PC-9 (cell line): ENCODE data around the gene INPP5A. TPM values are rescaled to one million over a fixed set of nuclear protein-coding genes. Genes with fewer than 3 reads are reported as not detected.

Experiments
- BruUV-seq: library from RNA; stranded (reverse); fragments of 400-500 nt; replicated peaks from 2 replicates; lab custom pipeline; 2021; lab: Mats Ljungman, UMichigan
- CTCF ChIA-PET: fragments of 300-600 bp; sonication (Branson Sonifier 250); formaldehyde crosslinking; loops from one replicate; lab custom pipeline; 2022; ENCODE audit warnings: antibody characterized with exemption; lab: Charles Lee
- POLR2A ChIA-PET: fragments of 300-600 bp; sonication (Branson Sonifier 250); formaldehyde crosslinking; loops from one replicate; lab custom pipeline; 2022; ENCODE audit warnings: antibody characterized with exemption; ENCODE audit not compliant: unreplicated experiment; lab: Charles Lee
- DNase-seq, 2 experiments: peaks; one replicate each; pipeline versions ENCODE4 v3.0.0 to v3.0.0-alpha.2; 2015 to 2022; ENCODE audit warnings: mixed read lengths in 1 of 2
- H2AFZ ChIP-seq: fragments of 200-600 bp; sonication (generic); 2 replicates; pipeline ENCODE4 v1.8.1; 2017; ENCODE audit warnings: antibody characterized with exemption
- H3F3A ChIP-seq: fragments of 200-600 bp; sonication (generic); 2 replicates; pipeline ENCODE4 v1.8.1; 2017; ENCODE audit warnings: antibody characterized with exemption, mild to moderate bottlenecking, low read depth; ENCODE audit not compliant: insufficient read depth
- H3K27ac ChIP-seq: fragments of 200-600 bp; sonication (generic); 2 replicates; pipeline ENCODE4 v1.6.1; 2016; ENCODE audit warnings: mixed run types
- H3K27me3 ChIP-seq: fragments of 200-600 bp; sonication (generic); 2 replicates; pipeline ENCODE4 v1.6.1; 2016; ENCODE audit warnings: low read depth, mixed run types; ENCODE audit not compliant: insufficient read depth
- H3K36me3 ChIP-seq: fragments of 200-600 bp; sonication (generic); 2 replicates; pipeline ENCODE4 v1.6.1; 2016; ENCODE audit warnings: low read depth, mixed run types
- H3K4me1 ChIP-seq: fragments of 200-600 bp; sonication (generic); replicated peaks from 2 replicates; pipeline ENCODE4 v1.6.1; 2016; ENCODE audit warnings: mixed run types; ENCODE audit not compliant: insufficient read depth
- H3K4me2 ChIP-seq: fragments of 200-600 bp; sonication (generic); 2 replicates; pipeline ENCODE4 v1.6.1; 2017; ENCODE audit warnings: mixed run types
- H3K4me3 ChIP-seq: fragments of 200-600 bp; sonication (generic); 2 replicates; pipeline ENCODE4 v1.6.1; 2016; ENCODE audit warnings: mixed run types
- H3K79me2 ChIP-seq: fragments of 200-600 bp; sonication (generic); 2 replicates; pipeline ENCODE4 v1.6.1; 2017; ENCODE audit warnings: low read depth, mixed run types
- H3K9me2 ChIP-seq: fragments of 200-600 bp; sonication (generic); 2 replicates; pipeline ENCODE4 v1.8.1; 2017; ENCODE audit warnings: mild to moderate bottlenecking; ENCODE audit not compliant: insufficient read depth
- H3K9me3 ChIP-seq: fragments of 200-600 bp; sonication (generic); 2 replicates; pipeline ENCODE4 v1.8.1; 2016; ENCODE audit warnings: low read depth; ENCODE audit not compliant: insufficient read depth
- H4K20me1 ChIP-seq: fragments of 200-600 bp; sonication (generic); 2 replicates; pipeline ENCODE4 v1.8.1; 2017; ENCODE audit not compliant: insufficient read depth
- CTCF ChIP-seq: fragments of 200-600 bp; sonication (generic); conservative IDR thresholded peaks from 2 replicates; pipeline ENCODE4 v1.6.1; 2017; ENCODE audit warnings: mixed run types, antibody characterized with exemption, mild to moderate bottlenecking, moderate library complexity
- EZH2 ChIP-seq: fragments of 200-600 bp; sonication (generic); IDR thresholded peaks from 2 replicates; pipeline ENCODE4 v1.8.0; 2017; ENCODE audit warnings: antibody characterized with exemption, low read depth
- intact Hi-C: fragments of 100-400 bp; cut with micrococcal nuclease; formaldehyde crosslinking; loops from one replicate; pipeline ENCODE4 v1.10.0; 2022; ENCODE audit not compliant: unreplicated experiment
- total RNA-seq: library from RNA; stranded (reverse); gene quantifications from 2 replicates; pipeline ENCODE4 v1.2.3, GENCODE V29; 2021

The INPP5A gene
- total RNA-seq, 1 experiment from 2014 or later, result 18.4 TPM

- no peak overlapping the region for H3K4me2 ChIP-seq
- no peaks in the 10 kb centered on the region for H3K9me2 ChIP-seq
- DNase-seq, result no peak
- intact Hi-C loops, result no loop called here
- H3K36me3 ChIP-seq, result no peaks in the 10 kb centered on the region
- no peaks in the 10 kb centered on the region for H3K79me2 ChIP-seq
- BruUV-seq, result no TSS peak
- H3K4me3 ChIP-seq, result no peak overlapping the region
- no peak overlapping the region for H3K27ac ChIP-seq
- H3K4me1 ChIP-seq, result peaks cover 22% of the 10 kb centered on the region
- no peaks in the 10 kb centered on the region for H3K27me3 ChIP-seq
- no peaks in the 10 kb centered on the region for H3K9me3 ChIP-seq
- TF ChIP-seq EZH2, result no peak
- no peak for TF ChIP-seq CTCF
- no peak overlapping the region for H2AFZ ChIP-seq
- no peaks in the 10 kb centered on the region for H4K20me1 ChIP-seq
- CTCF ChIA-PET, result no interaction called here
- POLR2A ChIA-PET, result no interaction called here
- H3F3A ChIP-seq, result peaks cover 23% of the 10 kb centered on the region
These were observed 42.6 kb downstream of the INPP5A start for GRCh38 chr10:132580143-132580542.

- intact Hi-C loops, result no loop called here
These were observed 43.0 kb downstream of the INPP5A start for GRCh38 chr10:132580617-132581016.

GRCh38 chr10:132582137-132582536, 44.5 kb downstream of the INPP5A start:
- Histone ChIP-seq H3K27me3 (no peaks in the 10 kb centered on the region), H4K20me1 (no peaks in the 10 kb centered on the region), H3K27ac (no peak overlapping the region), H3F3A (peaks cover 4% of the 10 kb centered on the region; the same call in 1 of the 2 replicates), H3K79me2 (no peaks in the 10 kb centered on the region), H3K9me3 (no peaks in the 10 kb centered on the region), H3K4me2 (no peak overlapping the region), H3K36me3 (no peaks in the 10 kb centered on the region), H2AFZ (no peak overlapping the region), H3K4me3 (no peak overlapping the region), H3K4me1 (peaks cover 3% of the 10 kb centered on the region), H3K9me2 (no peaks in the 10 kb centered on the region)
- TF ChIP-seq EZH2 (no peak), CTCF (no peak)
- intact Hi-C loops, result no loop called here
- no peak for DNase-seq
- BruUV-seq, result no TSS peak
- ChIA-PET CTCF (no interaction called here), POLR2A (no interaction called here)

More at GRCh38 chr10:132580617-132581016, 43.0 kb downstream of the INPP5A start:
- Histone ChIP-seq H3K79me2 (no peaks in the 10 kb centered on the region), H3K36me3 (no peaks in the 10 kb centered on the region), H3K9me2 (no peaks in the 10 kb centered on the region), H3K4me1 (peaks cover 19% of the 10 kb centered on the region), H4K20me1 (no peaks in the 10 kb centered on the region), H3K4me2 (no peak overlapping the region), H3F3A (peaks cover 19% of the 10 kb centered on the region), H2AFZ (no peak overlapping the region), H3K27ac (no peak overlapping the region), H3K4me3 (no peak overlapping the region), H3K27me3 (no peaks in the 10 kb centered on the region), H3K9me3 (no peaks in the 10 kb centered on the region)
- no peak for TF ChIP-seq CTCF
- TF ChIP-seq EZH2, result no peak
- CTCF ChIA-PET, result no interaction called here
- POLR2A ChIA-PET, result no interaction called here
- DNase-seq, result no peak
- BruUV-seq, result no TSS peak
